Calu3 (cell line): ENCODE results near the gene TMEM150A. TPM values are rescaled to one million over a fixed set of nuclear protein-coding genes. Genes with fewer than 3 reads are reported as not detected.

Source experiments
- BruUV-seq: library from RNA; stranded (reverse); fragments of 400-500 nt; replicated peaks from 2 replicates; lab custom pipeline; 2021; lab: Mats Ljungman, UMichigan
- CTCF ChIA-PET: fragments of 300-600 bp; sonication (Branson Sonifier 250); formaldehyde crosslinking; loops from one replicate; lab custom pipeline; 2022; ENCODE audit warnings: antibody characterized with exemption; lab: Charles Lee
- DNase-seq: peaks from one replicate; pipeline ENCODE4 v3.0.0; 2022
- H3K27ac Mint-ChIP-seq: one replicate; pipeline ENCODE4 v1.8.0; 2022; ENCODE audit warnings: mixed read lengths; ENCODE audit not compliant: unreplicated experiment
- H3K27me3 Mint-ChIP-seq: one replicate; pipeline ENCODE4 v1.8.0; 2022; ENCODE audit warnings: mixed read lengths; ENCODE audit not compliant: unreplicated experiment
- H3K36me3 Mint-ChIP-seq: one replicate; pipeline ENCODE4 v1.8.0; 2022; ENCODE audit warnings: mild to moderate bottlenecking, moderate library complexity, mixed read lengths; ENCODE audit not compliant: insufficient read depth, unreplicated experiment
- H3K4me1 Mint-ChIP-seq: one replicate; pipeline ENCODE4 v1.8.0; 2022; ENCODE audit warnings: mild to moderate bottlenecking, low read depth, mixed read lengths; ENCODE audit not compliant: unreplicated experiment
- H3K4me3 Mint-ChIP-seq: one replicate; pipeline ENCODE4 v1.8.0; 2022; ENCODE audit warnings: mild to moderate bottlenecking, low read depth, moderate library complexity, mixed read lengths; ENCODE audit not compliant: unreplicated experiment
- H3K9me3 Mint-ChIP-seq: one replicate; pipeline ENCODE4 v1.8.0; 2022; ENCODE audit warnings: low read depth, mixed read lengths; ENCODE audit not compliant: unreplicated experiment
- intact Hi-C: fragments of 100-400 bp; cut with micrococcal nuclease; formaldehyde crosslinking; loops from one replicate; pipeline ENCODE4 v1.10.0; 2022; ENCODE audit not compliant: unreplicated experiment
- total RNA-seq: library from RNA; stranded (reverse); gene quantifications from 2 replicates; pipeline ENCODE4 v1.2.3, GENCODE V29; 2022
- TF ChIP-seq, protein P1 (sequence below): fragments of 200-600 bp; IDR thresholded peaks from one replicate; pipeline ENCODE4 v1.8.0; 2022; ENCODE audit warnings: antibody characterized with exemption; ENCODE audit not compliant: unreplicated experiment

TMEM150A gene
- total RNA-seq, 1 experiment from 2014 or later = 12.1 TPM

DNA sequence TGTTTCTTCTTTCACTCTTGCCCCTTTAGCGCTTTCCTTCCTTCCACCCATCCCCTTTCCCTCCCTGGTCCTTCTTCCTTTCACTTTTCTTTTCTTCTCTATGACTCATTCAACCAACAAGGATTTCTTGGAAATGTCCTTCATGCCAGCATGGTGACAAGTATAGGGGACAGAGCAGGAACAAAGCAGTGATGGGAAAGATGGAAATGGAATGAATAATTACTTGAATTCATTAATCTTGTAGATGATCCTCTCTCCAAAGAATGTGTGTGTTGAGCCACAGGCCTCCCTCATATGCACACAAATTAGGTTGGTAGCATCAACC lies 16.8 kb downstream of the TMEM150A start:
- no TSS peak for BruUV-seq
- Mint-ChIP-seq H3K4me1 (peaks cover 24% of the 10 kb centered on the region), H3K9me3 (no peaks in the 10 kb centered on the region), H3K27me3 (no peaks in the 10 kb centered on the region), H3K36me3 (no peaks in the 10 kb centered on the region), H3K4me3 (peak overlapping the region; percentile 51), H3K27ac (peak overlapping the region; percentile 80)
- TF ChIP-seq, protein P1, sequence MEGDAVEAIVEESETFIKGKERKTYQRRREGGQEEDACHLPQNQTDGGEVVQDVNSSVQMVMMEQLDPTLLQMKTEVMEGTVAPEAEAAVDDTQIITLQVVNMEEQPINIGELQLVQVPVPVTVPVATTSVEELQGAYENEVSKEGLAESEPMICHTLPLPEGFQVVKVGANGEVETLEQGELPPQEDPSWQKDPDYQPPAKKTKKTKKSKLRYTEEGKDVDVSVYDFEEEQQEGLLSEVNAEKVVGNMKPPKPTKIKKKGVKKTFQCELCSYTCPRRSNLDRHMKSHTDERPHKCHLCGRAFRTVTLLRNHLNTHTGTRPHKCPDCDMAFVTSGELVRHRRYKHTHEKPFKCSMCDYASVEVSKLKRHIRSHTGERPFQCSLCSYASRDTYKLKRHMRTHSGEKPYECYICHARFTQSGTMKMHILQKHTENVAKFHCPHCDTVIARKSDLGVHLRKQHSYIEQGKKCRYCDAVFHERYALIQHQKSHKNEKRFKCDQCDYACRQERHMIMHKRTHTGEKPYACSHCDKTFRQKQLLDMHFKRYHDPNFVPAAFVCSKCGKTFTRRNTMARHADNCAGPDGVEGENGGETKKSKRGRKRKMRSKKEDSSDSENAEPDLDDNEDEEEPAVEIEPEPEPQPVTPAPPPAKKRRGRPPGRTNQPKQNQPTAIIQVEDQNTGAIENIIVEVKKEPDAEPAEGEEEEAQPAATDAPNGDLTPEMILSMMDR = no peak
- CTCF ChIA-PET = interaction anchor here (1.5 kb wide), 1 partner anchor 10 kb away, joined by 4 read pairs; the partner anchor contains the start of gene RNF181
- intact Hi-C loops = no loop called here
- DNase-seq = no peak

DNA sequence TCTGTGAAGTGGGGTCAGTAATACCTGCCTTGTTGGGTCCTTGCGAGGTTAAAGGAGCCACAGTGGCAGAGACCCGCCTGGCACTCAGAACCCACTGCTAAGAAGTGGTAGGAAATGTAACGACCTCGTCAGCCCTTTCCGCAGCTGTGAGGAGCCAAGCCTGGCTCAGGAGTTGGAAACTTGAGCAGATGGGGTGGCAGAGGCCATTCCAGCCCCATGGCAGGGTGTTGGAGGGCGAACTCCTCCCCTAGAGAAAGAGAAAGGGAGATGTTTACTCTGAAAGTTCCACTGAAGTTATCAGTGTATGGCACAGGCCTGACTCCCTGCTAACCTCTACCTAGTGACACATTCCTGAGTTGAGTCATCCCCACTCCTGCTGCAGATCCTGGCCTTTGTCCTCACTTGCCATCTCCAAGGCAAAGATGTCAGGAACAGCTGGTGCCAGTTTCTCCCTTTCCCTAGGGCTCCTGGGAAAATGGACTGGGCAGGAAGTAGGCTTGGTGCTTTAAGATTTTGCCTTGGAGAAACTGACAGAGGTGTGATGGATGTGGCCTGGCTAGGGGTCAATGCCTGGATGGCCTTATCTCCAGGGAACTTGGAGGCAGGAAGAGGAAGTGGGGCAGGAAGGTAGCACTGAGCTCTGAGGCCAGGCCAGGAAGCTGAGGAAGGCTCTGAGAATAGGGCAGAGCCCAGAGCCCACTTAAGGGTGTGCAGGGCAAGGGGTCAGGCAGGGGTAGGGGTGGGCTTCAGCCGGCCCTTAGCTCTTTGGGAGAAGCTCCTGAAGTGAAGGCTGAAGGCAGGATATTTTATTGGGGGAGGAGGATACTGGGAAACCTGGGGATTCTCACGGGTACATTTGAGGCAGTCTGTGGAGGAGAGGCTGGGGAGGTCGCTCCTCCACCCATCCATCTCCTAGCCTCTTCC lies 17.4 kb downstream of the TMEM150A start:
- CTCF ChIA-PET = interaction anchor here (0.6 to 1.5 kb wide), 2 partner anchors 10 to 14 kb away, joined by 3 to 4 read pairs; partner anchors contain the start of gene RNF181

DNA sequence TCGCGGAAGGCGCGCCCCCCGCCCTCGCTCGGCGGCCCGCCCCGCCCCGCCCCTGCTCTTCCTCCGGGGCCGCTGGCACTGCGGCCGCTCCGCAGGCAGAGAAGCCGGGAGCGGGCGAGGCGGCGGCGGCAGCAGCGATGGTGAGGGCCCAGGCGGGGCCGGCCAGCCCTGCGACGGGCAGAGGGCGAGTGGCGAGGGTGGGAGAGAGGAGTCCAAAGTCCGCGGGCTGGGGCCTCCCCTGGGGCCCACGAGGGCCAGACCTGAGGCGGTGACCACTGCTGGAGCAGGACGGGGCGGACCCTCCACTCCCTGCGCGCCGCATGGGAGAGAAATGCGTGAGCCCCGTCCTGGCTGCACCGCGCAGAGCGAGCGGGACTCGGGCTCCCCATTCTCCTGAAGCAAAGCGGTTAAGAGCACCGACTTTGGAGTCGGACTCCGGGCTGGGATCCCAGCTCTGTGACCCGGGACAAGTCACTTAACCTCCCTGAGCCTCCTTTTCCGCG lies 18.1 kb downstream of the TMEM150A start, which contains the start of gene VAMP5:
Gene VAMP5 (plus strand): TSS at position 78 of the 503 bp plus-strand sequence. CDS start 60 bp downstream, at position 138.
- H3K4me3 Mint-ChIP-seq = peak within 1 kb of the TSS; percentile 51
- H3K36me3 Mint-ChIP-seq = peaks cover 11% of the 10 kb centered on the region
- intact Hi-C loops = no loop called here
- H3K27ac Mint-ChIP-seq = peak within 1 kb of the TSS; percentile 80
- CTCF ChIA-PET = interaction anchor here (0.6 kb wide), 1 partner anchor 15 kb away, joined by 3 read pairs; no protein-coding TSS in a partner anchor
- H3K27me3 Mint-ChIP-seq = no peaks in the 10 kb centered on the region
- peaks cover 18% of the 10 kb centered on the region for H3K4me1 Mint-ChIP-seq
- no peaks in the 10 kb centered on the region for H3K9me3 Mint-ChIP-seq
- DNase-seq = peak; percentile 32
- no TSS peak for BruUV-seq
- TF ChIP-seq, protein P1 = no peak

More for the DNA sequence above, 17.4 kb downstream of the TMEM150A start:
- intact Hi-C loops = no loop called here
- H3K9me3 Mint-ChIP-seq = no peaks in the 10 kb centered on the region
- no TSS peak for BruUV-seq
- H3K27ac Mint-ChIP-seq = peak overlapping the region; percentile 80
- peak overlapping the region; percentile 51 for H3K4me3 Mint-ChIP-seq
- H3K36me3 Mint-ChIP-seq = peaks cover 3% of the 10 kb centered on the region
- no peaks in the 10 kb centered on the region for H3K27me3 Mint-ChIP-seq
- peaks cover 18% of the 10 kb centered on the region for H3K4me1 Mint-ChIP-seq
- DNase-seq = peak; percentile 47
- TF ChIP-seq, protein P1 = no peak

DNA sequence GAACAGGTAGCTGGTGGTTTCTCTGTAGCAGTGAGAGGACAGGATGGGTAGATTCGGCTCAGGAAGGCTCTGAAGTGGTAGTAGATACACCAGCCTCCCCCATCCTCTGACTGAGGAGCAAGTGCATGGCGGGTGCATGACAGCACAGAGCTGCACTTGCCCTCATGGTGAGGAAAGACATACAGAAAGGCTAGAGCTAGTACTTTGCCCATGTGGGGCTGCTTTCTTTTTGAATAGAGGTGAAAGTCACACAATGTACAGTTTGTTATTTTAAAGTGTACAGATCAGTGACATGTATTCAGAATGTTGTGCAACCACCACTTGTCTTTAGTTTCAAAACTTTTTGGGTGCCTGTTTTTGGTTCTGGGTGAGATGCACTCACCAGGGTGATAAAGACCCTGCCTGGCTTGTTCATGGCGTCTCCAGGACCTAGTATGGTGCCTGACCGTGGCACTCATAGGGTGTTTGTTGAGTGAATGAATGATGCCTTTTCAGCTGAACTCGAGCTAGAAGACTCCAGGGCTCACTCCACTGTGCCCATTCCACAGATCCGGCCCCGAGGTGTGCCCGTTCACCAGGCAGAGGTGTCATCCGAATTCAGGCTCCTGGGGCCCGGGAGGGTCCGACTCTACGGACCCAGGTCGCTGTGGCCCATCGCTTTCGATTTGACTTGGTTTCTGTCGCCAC lies 18.7 kb downstream of the TMEM150A start:
- H3K4me1 Mint-ChIP-seq = peaks cover 24% of the 10 kb centered on the region
- H3K4me3 Mint-ChIP-seq = peak overlapping the region; percentile 14
- H3K27ac Mint-ChIP-seq = no peak overlapping the region
- no peaks in the 10 kb centered on the region for H3K9me3 Mint-ChIP-seq
- TF ChIP-seq, protein P1 = no peak
- DNase-seq = no peak
- intact Hi-C loops = no loop called here
- no TSS peak for BruUV-seq
- no peaks in the 10 kb centered on the region for H3K27me3 Mint-ChIP-seq
- H3K36me3 Mint-ChIP-seq = peaks cover 11% of the 10 kb centered on the region
- CTCF ChIA-PET = interaction anchor here (0.5 to 0.6 kb wide), 2 partner anchors 15 to 219 kb away, joined by 3 read pairs; no protein-coding TSS in a partner anchor
